GM23338 (cell line): ENCODE measurements around the gene MAMSTR. TPM values are rescaled to one million over a fixed set of nuclear protein-coding genes. Genes with fewer than 3 reads are reported as not detected.

ENCODE experiments used
- ATAC-seq: fragments of 200-7000 bp; cut with Tn5 transposase; 3 replicates; pipeline ENCODE4 v1.9.1; 2020
- DNase-seq: peaks from one replicate; pipeline ENCODE4 v3.0.0-alpha.2; 2015; ENCODE audit warnings: low spot score
- H2AFZ ChIP-seq: fragments of 200-600 bp; sonication (generic); 2 replicates; pipeline ENCODE4 v1.8.0; 2016; ENCODE audit warnings: antibody characterized with exemption, mild to moderate bottlenecking, moderate library complexity
- H3F3A ChIP-seq: fragments of 200-600 bp; sonication (generic); replicated peaks from 2 replicates; pipeline ENCODE4 v1.8.0; 2017; ENCODE audit warnings: antibody characterized with exemption, mixed run types, low read depth
- H3K27ac ChIP-seq: fragments of 200-600 bp; sonication (generic); 2 replicates; pipeline ENCODE4 v1.6.1; 2016; ENCODE audit warnings: low read depth
- H3K27me3 ChIP-seq: fragments of 200-600 bp; sonication (generic); 2 replicates; pipeline ENCODE4 v1.8.0; 2016; ENCODE audit warnings: mild to moderate bottlenecking, mixed run types, moderate library complexity; ENCODE audit not compliant: insufficient read depth
- H3K36me3 ChIP-seq: fragments of 200-600 bp; sonication (generic); 2 replicates; pipeline ENCODE4 v1.8.0; 2016; ENCODE audit warnings: mild to moderate bottlenecking; ENCODE audit not compliant: insufficient read depth
- H3K4me1 ChIP-seq: fragments of 200-600 bp; sonication (generic); 2 replicates; pipeline ENCODE4 v1.8.0; 2016; ENCODE audit warnings: mild to moderate bottlenecking, moderate library complexity; ENCODE audit not compliant: insufficient read depth
- H3K4me2 ChIP-seq: fragments of 200-600 bp; sonication (generic); 2 replicates; pipeline ENCODE4 v1.7.1; 2017; ENCODE audit warnings: mixed run types
- H3K4me3 ChIP-seq: fragments of 200-600 bp; sonication (generic); 2 replicates; pipeline ENCODE4 v1.6.1; 2016; ENCODE audit warnings: mixed run types
- H3K79me2 ChIP-seq: fragments of 200-600 bp; sonication (generic); replicated peaks from 2 replicates; pipeline ENCODE4 v1.8.0; 2017; ENCODE audit warnings: mild to moderate bottlenecking; ENCODE audit not compliant: insufficient read depth
- H3K9me2 ChIP-seq: fragments of 200-600 bp; sonication (generic); 2 replicates; pipeline ENCODE4 v1.8.0; 2017; ENCODE audit not compliant: insufficient read depth
- H4K20me1 ChIP-seq: fragments of 200-600 bp; sonication (generic); replicated peaks from 2 replicates; pipeline ENCODE4 v1.8.0; 2017; ENCODE audit warnings: mild to moderate bottlenecking; ENCODE audit not compliant: insufficient read depth
- H3K27ac Mint-ChIP-seq: 2 replicates; pipeline ENCODE4 v1.8.0; 2020; ENCODE audit warnings: inconsistent platforms, mild to moderate bottlenecking, moderate library complexity, mixed read lengths
- H3K27me3 Mint-ChIP-seq: 3 replicates; pipeline ENCODE4 v1.8.0; 2022; ENCODE audit warnings: low read depth, mild to moderate bottlenecking, moderate library complexity, mixed read lengths, inconsistent platforms; ENCODE audit not compliant: insufficient read depth, poor library complexity
- H3K36me3 Mint-ChIP-seq: 3 replicates; pipeline ENCODE4 v1.8.0; 2021; ENCODE audit warnings: low read depth, mild to moderate bottlenecking, inconsistent platforms, moderate library complexity, mixed read lengths
- H3K4me1 Mint-ChIP-seq: 3 replicates; pipeline ENCODE4 v1.8.0; 2020; ENCODE audit warnings: mild to moderate bottlenecking, inconsistent platforms, mixed read lengths
- H3K4me3 Mint-ChIP-seq: 3 replicates; pipeline ENCODE4 v1.8.0; 2021; ENCODE audit warnings: moderate library complexity, mild to moderate bottlenecking, inconsistent platforms, mixed read lengths
- H3K9me3 Mint-ChIP-seq: 3 replicates; pipeline ENCODE4 v1.8.0; 2020; ENCODE audit warnings: moderate library complexity, mild to moderate bottlenecking, inconsistent platforms, mixed read lengths
- CREB1 ChIP-seq: fragments of 250-450 bp; sonication (Bioruptor Pico); IDR thresholded peaks from 2 replicates; pipeline ENCODE4 v1.5.0; 2020; ENCODE audit warnings: low read depth, mild to moderate bottlenecking, moderate library complexity
- EZH2 ChIP-seq: fragments of 200-600 bp; sonication (generic); IDR thresholded peaks from one replicate; pipeline ENCODE4 v1.8.0; 2017; ENCODE audit warnings: antibody characterized with exemption, mild to moderate bottlenecking, low read depth; ENCODE audit not compliant: unreplicated experiment
- EZH2phosphoT487 ChIP-seq: fragments of 200-600 bp; sonication (generic); IDR thresholded peaks from one replicate; pipeline ENCODE4 v1.8.1; 2018; ENCODE audit warnings: antibody characterized with exemption; ENCODE audit not compliant: unreplicated experiment
- JUNB ChIP-seq: IDR thresholded peaks from one replicate; pipeline ENCODE4 v1.6.1; 2016; ENCODE audit warnings: antibody characterized with exemption; ENCODE audit not compliant: unreplicated experiment
- NANOG ChIP-seq: IDR thresholded peaks from 2 replicates; pipeline ENCODE4 v1.6.1; 2016; ENCODE audit warnings: antibody characterized with exemption, borderline replicate concordance
- ZNF114 ChIP-seq: fragments of 250-450 bp; sonication (Bioruptor Pico); IDR thresholded peaks from 2 replicates; pipeline ENCODE4 v1.5.0; 2020; ENCODE audit warnings: mild to moderate bottlenecking, moderate library complexity
- ZNF331 ChIP-seq: fragments of 250-450 bp; sonication (Bioruptor Pico); IDR thresholded peaks from 2 replicates; pipeline ENCODE4 v1.5.0; 2020; ENCODE audit warnings: low read depth, mild to moderate bottlenecking, moderate library complexity
- polyA plus RNA-seq: library from polyadenylated mRNA; unstranded; fragments of >200 nt; fragmentation: Nextera tagmentation; extraction: Ambion mirVana; gene quantifications from 2 replicates; pipeline ENCODE4 v1.2.1, GENCODE V29; 2016
- total RNA-seq: library from RNA; depleted of rRNA; stranded (reverse); fragments of >200 nt; shearing (Covaris generic); gene quantifications from 2 replicates; pipeline ENCODE4 v1.2.3, GENCODE V29; 2014
- TF ChIP-seq, protein P1 (sequence below): fragments of 250-450 bp; sonication (Bioruptor Pico); IDR thresholded peaks from 2 replicates; pipeline ENCODE4 v1.5.0; 2020; ENCODE audit warnings: mild to moderate bottlenecking, moderate library complexity
- TF ChIP-seq, protein P2 (sequence below): IDR thresholded peaks from one replicate; pipeline ENCODE4 v1.6.1; 2018; ENCODE audit warnings: antibody characterized with exemption; ENCODE audit not compliant: unreplicated experiment
- TF ChIP-seq, protein P3 (sequence below): IDR thresholded peaks from 2 replicates; pipeline ENCODE4 v1.6.1; 2016; ENCODE audit warnings: antibody characterized with exemption

Gene MAMSTR
- total and polyA plus RNA-seq, 2 experiments from 2014 or later: 1.9 to 2.0 TPM

DNA sequence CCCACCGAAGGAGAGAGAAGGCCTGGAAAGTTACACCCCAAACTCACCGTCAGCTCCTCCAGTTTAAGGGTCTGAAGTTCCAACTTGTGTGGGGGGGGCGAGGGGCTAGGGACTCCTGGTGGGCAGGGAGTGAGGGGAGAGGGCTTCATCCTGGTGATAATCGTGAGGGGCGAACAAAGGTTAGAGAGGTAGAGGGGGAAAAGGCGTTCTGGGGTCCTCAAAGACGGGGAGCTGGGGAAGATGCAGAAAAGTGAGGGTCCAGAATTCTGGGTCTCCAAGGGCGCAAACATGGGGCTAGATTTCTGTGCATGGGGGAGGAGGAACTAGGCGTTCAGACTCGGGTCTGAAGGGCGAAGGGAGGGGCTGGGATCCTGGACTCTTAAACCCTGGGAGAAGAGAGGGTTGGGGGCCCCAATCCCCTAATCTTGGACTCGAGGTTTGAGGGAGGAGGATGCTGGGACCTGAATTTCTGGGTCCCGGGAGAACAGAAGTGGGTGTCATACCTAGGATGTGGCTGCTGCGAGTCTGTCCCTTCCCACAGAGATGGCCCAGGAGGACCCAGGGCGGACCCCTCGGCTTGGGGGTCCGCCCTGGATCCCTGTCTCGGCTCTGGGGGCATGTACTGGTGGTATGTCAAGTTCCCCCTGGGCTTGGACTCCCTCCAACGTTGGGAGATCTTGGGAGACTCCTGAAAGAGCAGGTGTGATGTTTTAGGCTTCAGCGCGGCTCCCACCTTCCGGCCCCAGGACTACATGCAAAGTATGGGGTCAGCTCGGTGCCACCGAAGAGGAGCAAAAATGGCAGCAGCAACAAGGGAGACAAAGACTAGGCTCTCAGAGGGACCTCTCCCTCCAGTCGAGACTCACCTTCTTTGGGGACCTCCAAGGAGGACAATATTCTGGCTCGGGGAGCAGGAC lies 4.5 kb downstream of the MAMSTR start:
- Histone ChIP-seq H3F3A (peaks cover 10% of the 10 kb centered on the region; the same call in 1 of the 2 replicates), H3K36me3 (no peaks in the 10 kb centered on the region), H3K4me1 (peaks cover 41% of the 10 kb centered on the region), H3K79me2 (no peaks in the 10 kb centered on the region), H3K9me2 (no peaks in the 10 kb centered on the region), H2AFZ (0 out of 2 replicates have a peak overlapping the region, but pooled peaks have one; percentile 45), H3K4me3 (peak overlapping the region; percentile 85), H4K20me1 (no peaks in the 10 kb centered on the region), H3K27ac (peak overlapping the region; percentile 78; the same call in 1 of the 2 replicates), H3K4me2 (peak overlapping the region; percentile 90), H3K27me3 (no peaks in the 10 kb centered on the region)
- peaks cover 7% of the 10 kb centered on the region; the same call in 2 of the 3 replicates for H3K36me3 Mint-ChIP-seq
- TF ChIP-seq EZH2phosphoT487: no peak
- TF ChIP-seq JUNB: no peak
- no peak for TF ChIP-seq ZNF114
- TF ChIP-seq EZH2: no peak
- TF ChIP-seq, protein P1, sequence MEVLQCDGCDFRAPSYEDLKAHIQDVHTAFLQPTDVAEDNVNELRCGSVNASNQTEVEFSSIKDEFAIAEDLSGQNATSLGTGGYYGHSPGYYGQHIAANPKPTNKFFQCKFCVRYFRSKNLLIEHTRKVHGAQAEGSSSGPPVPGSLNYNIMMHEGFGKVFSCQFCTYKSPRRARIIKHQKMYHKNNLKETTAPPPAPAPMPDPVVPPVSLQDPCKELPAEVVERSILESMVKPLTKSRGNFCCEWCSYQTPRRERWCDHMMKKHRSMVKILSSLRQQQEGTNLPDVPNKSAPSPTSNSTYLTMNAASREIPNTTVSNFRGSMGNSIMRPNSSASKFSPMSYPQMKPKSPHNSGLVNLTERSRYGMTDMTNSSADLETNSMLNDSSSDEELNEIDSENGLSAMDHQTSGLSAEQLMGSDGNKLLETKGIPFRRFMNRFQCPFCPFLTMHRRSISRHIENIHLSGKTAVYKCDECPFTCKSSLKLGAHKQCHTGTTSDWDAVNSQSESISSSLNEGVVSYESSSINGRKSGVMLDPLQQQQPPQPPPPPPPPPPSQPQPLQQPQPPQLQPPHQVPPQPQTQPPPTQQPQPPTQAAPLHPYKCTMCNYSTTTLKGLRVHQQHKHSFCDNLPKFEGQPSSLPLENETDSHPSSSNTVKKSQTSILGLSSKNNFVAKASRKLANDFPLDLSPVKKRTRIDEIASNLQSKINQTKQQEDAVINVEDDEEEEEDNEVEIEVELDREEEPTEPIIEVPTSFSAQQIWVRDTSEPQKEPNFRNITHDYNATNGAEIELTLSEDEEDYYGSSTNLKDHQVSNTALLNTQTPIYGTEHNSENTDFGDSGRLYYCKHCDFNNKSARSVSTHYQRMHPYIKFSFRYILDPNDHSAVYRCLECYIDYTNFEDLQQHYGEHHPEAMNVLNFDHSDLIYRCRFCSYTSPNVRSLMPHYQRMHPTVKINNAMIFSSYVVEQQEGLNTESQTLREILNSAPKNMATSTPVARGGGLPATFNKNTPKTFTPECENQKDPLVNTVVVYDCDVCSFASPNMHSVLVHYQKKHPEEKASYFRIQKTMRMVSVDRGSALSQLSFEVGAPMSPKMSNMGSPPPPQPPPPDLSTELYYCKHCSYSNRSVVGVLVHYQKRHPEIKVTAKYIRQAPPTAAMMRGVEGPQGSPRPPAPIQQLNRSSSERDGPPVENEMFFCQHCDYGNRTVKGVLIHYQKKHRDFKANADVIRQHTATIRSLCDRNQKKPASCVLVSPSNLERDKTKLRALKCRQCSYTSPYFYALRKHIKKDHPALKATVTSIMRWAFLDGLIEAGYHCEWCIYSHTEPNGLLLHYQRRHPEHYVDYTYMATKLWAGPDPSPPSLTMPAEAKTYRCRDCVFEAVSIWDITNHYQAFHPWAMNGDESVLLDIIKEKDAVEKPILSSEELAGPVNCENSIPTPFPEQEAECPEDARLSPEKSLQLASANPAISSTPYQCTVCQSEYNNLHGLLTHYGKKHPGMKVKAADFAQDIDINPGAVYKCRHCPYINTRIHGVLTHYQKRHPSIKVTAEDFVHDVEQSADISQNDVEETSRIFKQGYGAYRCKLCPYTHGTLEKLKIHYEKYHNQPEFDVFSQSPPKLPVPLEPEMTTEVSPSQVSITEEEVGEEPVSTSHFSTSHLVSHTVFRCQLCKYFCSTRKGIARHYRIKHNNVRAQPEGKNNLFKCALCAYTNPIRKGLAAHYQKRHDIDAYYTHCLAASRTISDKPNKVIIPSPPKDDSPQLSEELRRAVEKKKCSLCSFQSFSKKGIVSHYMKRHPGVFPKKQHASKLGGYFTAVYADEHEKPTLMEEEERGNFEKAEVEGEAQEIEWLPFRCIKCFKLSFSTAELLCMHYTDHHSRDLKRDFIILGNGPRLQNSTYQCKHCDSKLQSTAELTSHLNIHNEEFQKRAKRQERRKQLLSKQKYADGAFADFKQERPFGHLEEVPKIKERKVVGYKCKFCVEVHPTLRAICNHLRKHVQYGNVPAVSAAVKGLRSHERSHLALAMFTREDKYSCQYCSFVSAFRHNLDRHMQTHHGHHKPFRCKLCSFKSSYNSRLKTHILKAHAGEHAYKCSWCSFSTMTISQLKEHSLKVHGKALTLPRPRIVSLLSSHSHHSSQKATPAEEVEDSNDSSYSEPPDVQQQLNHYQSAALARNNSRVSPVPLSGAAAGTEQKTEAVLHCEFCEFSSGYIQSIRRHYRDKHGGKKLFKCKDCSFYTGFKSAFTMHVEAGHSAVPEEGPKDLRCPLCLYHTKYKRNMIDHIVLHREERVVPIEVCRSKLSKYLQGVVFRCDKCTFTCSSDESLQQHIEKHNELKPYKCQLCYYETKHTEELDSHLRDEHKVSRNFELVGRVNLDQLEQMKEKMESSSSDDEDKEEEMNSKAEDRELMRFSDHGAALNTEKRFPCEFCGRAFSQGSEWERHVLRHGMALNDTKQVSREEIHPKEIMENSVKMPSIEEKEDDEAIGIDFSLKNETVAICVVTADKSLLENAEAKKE (CRISPR knock-in tag): no peak
- TF ChIP-seq, protein P2, sequence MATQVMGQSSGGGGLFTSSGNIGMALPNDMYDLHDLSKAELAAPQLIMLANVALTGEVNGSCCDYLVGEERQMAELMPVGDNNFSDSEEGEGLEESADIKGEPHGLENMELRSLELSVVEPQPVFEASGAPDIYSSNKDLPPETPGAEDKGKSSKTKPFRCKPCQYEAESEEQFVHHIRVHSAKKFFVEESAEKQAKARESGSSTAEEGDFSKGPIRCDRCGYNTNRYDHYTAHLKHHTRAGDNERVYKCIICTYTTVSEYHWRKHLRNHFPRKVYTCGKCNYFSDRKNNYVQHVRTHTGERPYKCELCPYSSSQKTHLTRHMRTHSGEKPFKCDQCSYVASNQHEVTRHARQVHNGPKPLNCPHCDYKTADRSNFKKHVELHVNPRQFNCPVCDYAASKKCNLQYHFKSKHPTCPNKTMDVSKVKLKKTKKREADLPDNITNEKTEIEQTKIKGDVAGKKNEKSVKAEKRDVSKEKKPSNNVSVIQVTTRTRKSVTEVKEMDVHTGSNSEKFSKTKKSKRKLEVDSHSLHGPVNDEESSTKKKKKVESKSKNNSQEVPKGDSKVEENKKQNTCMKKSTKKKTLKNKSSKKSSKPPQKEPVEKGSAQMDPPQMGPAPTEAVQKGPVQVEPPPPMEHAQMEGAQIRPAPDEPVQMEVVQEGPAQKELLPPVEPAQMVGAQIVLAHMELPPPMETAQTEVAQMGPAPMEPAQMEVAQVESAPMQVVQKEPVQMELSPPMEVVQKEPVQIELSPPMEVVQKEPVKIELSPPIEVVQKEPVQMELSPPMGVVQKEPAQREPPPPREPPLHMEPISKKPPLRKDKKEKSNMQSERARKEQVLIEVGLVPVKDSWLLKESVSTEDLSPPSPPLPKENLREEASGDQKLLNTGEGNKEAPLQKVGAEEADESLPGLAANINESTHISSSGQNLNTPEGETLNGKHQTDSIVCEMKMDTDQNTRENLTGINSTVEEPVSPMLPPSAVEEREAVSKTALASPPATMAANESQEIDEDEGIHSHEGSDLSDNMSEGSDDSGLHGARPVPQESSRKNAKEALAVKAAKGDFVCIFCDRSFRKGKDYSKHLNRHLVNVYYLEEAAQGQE: no peak
- TF ChIP-seq ZNF331 (CRISPR knock-in tag): no peak
- TF ChIP-seq, protein P3, sequence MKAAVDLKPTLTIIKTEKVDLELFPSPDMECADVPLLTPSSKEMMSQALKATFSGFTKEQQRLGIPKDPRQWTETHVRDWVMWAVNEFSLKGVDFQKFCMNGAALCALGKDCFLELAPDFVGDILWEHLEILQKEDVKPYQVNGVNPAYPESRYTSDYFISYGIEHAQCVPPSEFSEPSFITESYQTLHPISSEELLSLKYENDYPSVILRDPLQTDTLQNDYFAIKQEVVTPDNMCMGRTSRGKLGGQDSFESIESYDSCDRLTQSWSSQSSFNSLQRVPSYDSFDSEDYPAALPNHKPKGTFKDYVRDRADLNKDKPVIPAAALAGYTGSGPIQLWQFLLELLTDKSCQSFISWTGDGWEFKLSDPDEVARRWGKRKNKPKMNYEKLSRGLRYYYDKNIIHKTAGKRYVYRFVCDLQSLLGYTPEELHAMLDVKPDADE: no peak
- no peak for TF ChIP-seq CREB1 (CRISPR knock-in tag)
- no peak for TF ChIP-seq NANOG
- ATAC-seq: no peak
- DNase-seq: no peak
- peaks cover 38% of the 10 kb centered on the region for H3K4me1 Mint-ChIP-seq
- peak overlapping the region; percentile 40 for H3K27ac Mint-ChIP-seq
- H3K27me3 Mint-ChIP-seq: peaks cover 25% of the 10 kb centered on the region
- peaks cover 12% of the 10 kb centered on the region; the same call in 2 of the 3 replicates for H3K9me3 Mint-ChIP-seq
- peak overlapping the region; percentile 87 for H3K4me3 Mint-ChIP-seq
